Measurements from ENCODE around the gene TBC1D17.
A peak's percentile ranks its signal among the peaks of the same experiment; 100 is the strongest.
"Not testable (repeated sequence)": the region's sequence is repeated elsewhere in the genome, so short reads cannot be mapped to it uniquely, and the experiment has no call there.

The TBC1D17 gene

GRCh38 chr19:49924004-49924880 lies 46.7 kb downstream of the TBC1D17 start:
- no peak for DNase-seq

- not testable (repeated sequence) for DNase-seq
Measured at GRCh38 chr19:49924881-49925210, 47.3 kb downstream of the TBC1D17 start.

- DNase-seq: no peak
Measured at GRCh38 chr19:49925486-49925885, 48.0 kb downstream of the TBC1D17 start.

GRCh38 chr19:49926515-49926914 lies 49.0 kb downstream of the TBC1D17 start:
- no peak for DNase-seq

- DNase-seq: no peak
Measured at GRCh38 chr19:49927526-49928264, 50.2 kb downstream of the TBC1D17 start.

- DNase-seq: peak; percentile 99
Measured at GRCh38 chr19:49929121-49929610, 51.7 kb downstream of the TBC1D17 start, which contains the start of the genes ATF5 and NUP62. ATF5 (plus strand) TSS chr19:49929205; CDS start chr19:49930851, 1,646 bp downstream. NUP62 (minus strand) TSS chr19:49929504; CDS start chr19:49909807, 19,697 bp downstream.

- DNase-seq: peak; percentile 96
Measured at GRCh38 chr19:49929611-49930482, 52.3 kb downstream of the TBC1D17 start.

GRCh38 chr19:49930483-49931011 lies 53.0 kb downstream of the TBC1D17 start:
- no peak for DNase-seq

GRCh38 chr19:49931293-49932040 lies 54.0 kb downstream of the TBC1D17 start:
- DNase-seq: no peak

- no peak for DNase-seq
Measured at GRCh38 chr19:49932041-49932451, 54.5 kb downstream of the TBC1D17 start.

GRCh38 chr19:49932731-49933131 lies 55.2 kb downstream of the TBC1D17 start:
- DNase-seq: no peak

- DNase-seq: no peak
Measured at GRCh38 chr19:49933643-49934042, 56.1 kb downstream of the TBC1D17 start.

- DNase-seq: no peak
Measured at GRCh38 chr19:49936549-49936948, 59.0 kb downstream of the TBC1D17 start.

GRCh38 chr19:49937750-49938381 lies 60.4 kb downstream of the TBC1D17 start:
- DNase-seq: peak; percentile 94
